Keratinocyte (primary cell): Measurements from ENCODE around the gene TFR2. TPM values are rescaled to one million over a fixed set of nuclear protein-coding genes. Genes with fewer than 3 reads are reported as not detected.

Experiments used
- DNase-seq: peaks from one replicate; pipeline ENCODE4 v3.0.0-alpha.2; 2011; ENCODE audit warnings: low read depth, missing footprints, low spot score
- FAIRE-seq: peaks from 2 replicates; lab custom pipeline; 2011; peaks lifted over from hg19 to GRCh38; lab: Jason Lieb, UNC
- H2AFZ ChIP-seq: 2 replicates; pipeline ENCODE4 v1.6.0; 2012; ENCODE audit warnings: low read length, control low read depth, inconsistent platforms; ENCODE audit not compliant: control insufficient read depth
- H3K27ac ChIP-seq: 2 replicates; pipeline ENCODE4 v1.5.1; 2011; ENCODE audit warnings: low read length; ENCODE audit not compliant: control insufficient read depth, insufficient read depth
- H3K27me3 ChIP-seq: 3 replicates; pipeline ENCODE4 v1.6.0; 2011; ENCODE audit warnings: low read length; ENCODE audit not compliant: control insufficient read depth, insufficient read depth; ENCODE audit errors: extremely low read depth
- H3K36me3 ChIP-seq, 2 experiments: 2 replicates in 1 of 2; 3 replicates in 1 of 2; pipeline ENCODE4 v1.5.1; 2011; ENCODE audit warnings: low read length in 2 of 2, mild to moderate bottlenecking in 1 of 2; ENCODE audit not compliant: control insufficient read depth in 2 of 2, insufficient read depth in 2 of 2; ENCODE audit errors: extremely low read depth in 1 of 2
- H3K4me1 ChIP-seq: 3 replicates; pipeline ENCODE4 v1.5.1; 2011; ENCODE audit warnings: low read length; ENCODE audit not compliant: control insufficient read depth, insufficient read depth; ENCODE audit errors: extremely low read depth
- H3K4me2 ChIP-seq: 3 replicates; pipeline ENCODE4 v1.6.0; 2011; ENCODE audit warnings: low read depth, low read length; ENCODE audit not compliant: control insufficient read depth, insufficient read depth; ENCODE audit errors: extremely low read depth
- H3K4me3 ChIP-seq, 3 experiments: fragments of 200-600 bp in 1 of 3; sonication (generic) in 1 of 3; 2 replicates in 2 of 3; 3 replicates in 1 of 3; pipeline ENCODE4 v1.5.1; 2011 to 2016; ENCODE audit warnings: low read length in 3 of 3, mild to moderate bottlenecking in 3 of 3, control low read depth in 2 of 3, inconsistent platforms in 1 of 3, low read depth in 1 of 3, mixed read lengths in 1 of 3, mixed run types in 1 of 3, moderate library complexity in 1 of 3; ENCODE audit not compliant: control insufficient read depth in 2 of 3, insufficient read depth in 2 of 3; ENCODE audit errors: extremely low read depth in 1 of 3
- H3K79me2 ChIP-seq: 2 replicates; pipeline ENCODE4 v1.6.0; 2012; ENCODE audit warnings: low read length; ENCODE audit not compliant: control insufficient read depth, insufficient read depth
- H3K9ac ChIP-seq: 3 replicates; pipeline ENCODE4 v1.6.0; 2011; ENCODE audit warnings: low read length; ENCODE audit not compliant: control insufficient read depth, insufficient read depth; ENCODE audit errors: extremely low read depth
- H3K9me1 ChIP-seq: 3 replicates; pipeline ENCODE4 v1.6.0; 2011; ENCODE audit warnings: low read length; ENCODE audit not compliant: control insufficient read depth, insufficient read depth; ENCODE audit errors: extremely low read depth
- H3K9me3 ChIP-seq: 2 replicates; pipeline ENCODE4 v1.5.1; 2012; ENCODE audit warnings: low read depth, low read length; ENCODE audit not compliant: control insufficient read depth
- H4K20me1 ChIP-seq: 3 replicates; pipeline ENCODE4 v1.6.0; 2011; ENCODE audit warnings: low read length; ENCODE audit not compliant: control insufficient read depth, insufficient read depth; ENCODE audit errors: extremely low read depth
- EZH2 ChIP-seq: IDR thresholded peaks from one replicate; pipeline ENCODE4 v1.6.1; 2012; ENCODE audit warnings: inconsistent platforms, mild to moderate bottlenecking, low read length, moderate library complexity
- dilution Hi-C: fragments of 300-500 bp; cut with MboI; formaldehyde crosslinking; loops from one replicate; pipeline ENCODE4 v1.7.0; 2020; ENCODE audit warnings: low sequenced_read_pairs; ENCODE audit not compliant: extremely low pct_ligation_motif_present
- polyA plus RNA-seq, 5 experiments: library from polyadenylated mRNA; depleted of rRNA in 3 of 5; stranded (reverse) in 3 of 5; stranded (forward) in 1 of 5; unstranded in 1 of 5; fragments of >200 nt; gene quantifications; 1 replicate in 1 of 5; 2 replicates in 3 of 5; 3 replicates in 1 of 5; pipeline versions ENCODE4 v1.2.1 to v1.2.3, GENCODE V29; 2011 to 2012; ENCODE audit warnings: missing spikeins in 2 of 5, low read depth in 1 of 5, low replicate concordance in 1 of 5
- TF ChIP-seq, protein P1 (sequence below), 3 experiments: IDR thresholded peaks in 1 of 3; conservative IDR thresholded peaks in 1 of 3; optimal IDR thresholded peaks in 1 of 3; 2 replicates in 2 of 3; 3 replicates in 1 of 3; pipeline versions ENCODE3 to v1.5.1; 2011; ENCODE audit warnings: low read length in 3 of 3, mild to moderate bottlenecking in 3 of 3, moderate library complexity in 2 of 3, control low read depth in 1 of 3, inconsistent platforms in 1 of 3; ENCODE audit not compliant: insufficient read depth in 2 of 3; ENCODE audit errors: extremely low read depth in 1 of 3

Gene TFR2
- polyA plus RNA-seq, 1 donor (not counting 4 experiments of a cell fraction or from before 2014, with no cell fraction given), result 0.12 TPM

GRCh38 chr7:100574362-100575205, 66.8 kb downstream of the TFR2 start:
- H3K9me1 ChIP-seq, result no peaks in the 10 kb centered on the region
- no peak overlapping the region for H3K4me3 ChIP-seq
- no peaks in the 10 kb centered on the region for H4K20me1 ChIP-seq
- no peak overlapping the region for H3K4me2 ChIP-seq
- H3K36me3 ChIP-seq, result peaks cover 0 to 27% of the 10 kb centered on the region in 2 experiments
- H3K9ac ChIP-seq, result no peak overlapping the region
- no peak overlapping the region for H2AFZ ChIP-seq
- peaks cover 3% of the 10 kb centered on the region for H3K4me1 ChIP-seq
- dilution Hi-C loops, result no loop called here
- H3K27ac ChIP-seq, result no peak overlapping the region
- no peak for TF ChIP-seq EZH2
- TF ChIP-seq, protein P1, sequence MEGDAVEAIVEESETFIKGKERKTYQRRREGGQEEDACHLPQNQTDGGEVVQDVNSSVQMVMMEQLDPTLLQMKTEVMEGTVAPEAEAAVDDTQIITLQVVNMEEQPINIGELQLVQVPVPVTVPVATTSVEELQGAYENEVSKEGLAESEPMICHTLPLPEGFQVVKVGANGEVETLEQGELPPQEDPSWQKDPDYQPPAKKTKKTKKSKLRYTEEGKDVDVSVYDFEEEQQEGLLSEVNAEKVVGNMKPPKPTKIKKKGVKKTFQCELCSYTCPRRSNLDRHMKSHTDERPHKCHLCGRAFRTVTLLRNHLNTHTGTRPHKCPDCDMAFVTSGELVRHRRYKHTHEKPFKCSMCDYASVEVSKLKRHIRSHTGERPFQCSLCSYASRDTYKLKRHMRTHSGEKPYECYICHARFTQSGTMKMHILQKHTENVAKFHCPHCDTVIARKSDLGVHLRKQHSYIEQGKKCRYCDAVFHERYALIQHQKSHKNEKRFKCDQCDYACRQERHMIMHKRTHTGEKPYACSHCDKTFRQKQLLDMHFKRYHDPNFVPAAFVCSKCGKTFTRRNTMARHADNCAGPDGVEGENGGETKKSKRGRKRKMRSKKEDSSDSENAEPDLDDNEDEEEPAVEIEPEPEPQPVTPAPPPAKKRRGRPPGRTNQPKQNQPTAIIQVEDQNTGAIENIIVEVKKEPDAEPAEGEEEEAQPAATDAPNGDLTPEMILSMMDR (optimal IDR thresholded peaks at IDR 0.05 in 1 of 3, IDR thresholded peaks at IDR 0.05 in 1 of 3, conservative IDR thresholded peaks at IDR 0.05 in 1 of 3; ENCODE audit: extremely low read depth in 1 of 3, insufficient read depth in 2 of 3, low read length in 3 of 3), result no peak
- H3K79me2 ChIP-seq, result no peaks in the 10 kb centered on the region
- no peaks in the 10 kb centered on the region for H3K9me3 ChIP-seq
- FAIRE-seq, result no peak
- DNase-seq, result no peak
- H3K27me3 ChIP-seq, result peaks cover 18% of the 10 kb centered on the region

- peaks cover 0 to 23% of the 10 kb centered on the region in 2 experiments for H3K36me3 ChIP-seq
- no peak within 1 kb of the TSS for H3K27ac ChIP-seq
- no peak for FAIRE-seq
- H4K20me1 ChIP-seq, result no peaks in the 10 kb centered on the region
- no peak for TF ChIP-seq EZH2
- TF ChIP-seq, protein P1 (optimal IDR thresholded peaks at IDR 0.05 in 1 of 3, IDR thresholded peaks at IDR 0.05 in 1 of 3, conservative IDR thresholded peaks at IDR 0.05 in 1 of 3; ENCODE audit: extremely low read depth in 1 of 3, insufficient read depth in 2 of 3, low read length in 3 of 3), result no peak
- H3K79me2 ChIP-seq, result no peaks in the 10 kb centered on the region
- no peak for DNase-seq
- H3K4me1 ChIP-seq, result peaks cover 3% of the 10 kb centered on the region
- H3K9me1 ChIP-seq, result no peaks in the 10 kb centered on the region
- no peak within 1 kb of the TSS for H3K4me3 ChIP-seq
- peaks cover 23% of the 10 kb centered on the region for H3K27me3 ChIP-seq
- no peak within 1 kb of the TSS for H3K4me2 ChIP-seq
- dilution Hi-C loops, result no loop called here
- H3K9me3 ChIP-seq, result no peaks in the 10 kb centered on the region
- H2AFZ ChIP-seq, result no peak within 1 kb of the TSS
- no peak within 1 kb of the TSS for H3K9ac ChIP-seq
Measured at GRCh38 chr7:100573691-100574361, 67.5 kb downstream of the TFR2 start, which contains the start of gene SAP25. Gene SAP25 (minus strand): TSS chr7:100573900. CDS start chr7:100573742, 158 bp downstream.
